Neuron (in vitro differentiated cells): ENCODE measurements around the gene DCAF11.

Source experiments
- H2AFZ ChIP-seq: one replicate; pipeline ENCODE4 v1.6.1; 2013; ENCODE audit warnings: low read depth, mild to moderate bottlenecking, inconsistent platforms, low read length, moderate library complexity
- H3K27me3 ChIP-seq: one replicate; pipeline ENCODE4 v1.6.1; 2013; ENCODE audit warnings: low read length; ENCODE audit not compliant: insufficient read depth
- H3K36me3 ChIP-seq: one replicate; pipeline ENCODE4 v1.6.1; 2013; ENCODE audit warnings: low read length; ENCODE audit not compliant: insufficient read depth
- H3K4me1 ChIP-seq: one replicate; pipeline ENCODE4 v1.6.1; 2013; ENCODE audit warnings: low read length; ENCODE audit not compliant: insufficient read depth
- H3K4me3 ChIP-seq: 2 replicates; pipeline ENCODE4 v1.5.1; 2013; ENCODE audit warnings: mild to moderate bottlenecking, low read length, moderate library complexity
- H3K9me3 ChIP-seq: one replicate; pipeline ENCODE4 v1.6.1; 2013; ENCODE audit warnings: low read length

The DCAF11 gene

DNA sequence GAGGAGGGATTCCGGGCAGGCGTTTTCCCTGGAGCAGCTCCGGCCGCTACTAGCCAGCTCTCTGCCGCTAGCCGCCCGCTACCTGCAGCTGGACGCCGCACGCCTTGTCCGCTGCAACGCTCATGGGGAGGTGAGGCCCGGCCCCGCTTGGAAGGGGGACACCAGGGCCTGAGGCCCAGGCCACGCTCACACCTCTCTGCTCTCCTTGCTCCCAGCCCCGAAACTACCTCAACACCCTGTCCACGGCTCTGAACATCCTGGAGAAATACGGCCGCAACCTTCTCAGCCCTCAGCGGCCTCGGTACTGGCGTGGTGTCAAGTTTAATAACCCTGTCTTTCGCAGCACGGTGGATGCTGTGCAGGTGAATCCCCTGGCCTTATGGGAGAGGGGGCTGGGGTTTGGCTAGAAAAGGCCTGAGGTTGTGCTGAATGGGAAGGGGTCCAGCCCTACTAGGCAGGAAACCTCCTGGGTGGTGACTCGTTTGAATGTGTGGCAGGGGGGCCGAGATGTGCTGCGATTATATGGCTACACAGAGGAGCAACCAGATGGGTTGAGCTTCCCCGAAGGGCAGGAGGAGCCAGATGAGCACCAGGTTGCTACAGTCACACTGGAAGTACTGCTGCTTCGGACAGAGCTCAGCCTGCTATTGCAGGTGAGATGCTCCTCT is 33.3 kb downstream of the DCAF11 start:
- H3K27me3 ChIP-seq = no peaks in the 10 kb centered on the region
- H2AFZ ChIP-seq = peak overlapping the region; percentile 56
- H3K9me3 ChIP-seq = no peaks in the 10 kb centered on the region
- peak overlapping the region; percentile 66 for H3K4me3 ChIP-seq
- peaks cover 22% of the 10 kb centered on the region for H3K4me1 ChIP-seq
- H3K36me3 ChIP-seq = peaks cover 55% of the 10 kb centered on the region

DNA sequence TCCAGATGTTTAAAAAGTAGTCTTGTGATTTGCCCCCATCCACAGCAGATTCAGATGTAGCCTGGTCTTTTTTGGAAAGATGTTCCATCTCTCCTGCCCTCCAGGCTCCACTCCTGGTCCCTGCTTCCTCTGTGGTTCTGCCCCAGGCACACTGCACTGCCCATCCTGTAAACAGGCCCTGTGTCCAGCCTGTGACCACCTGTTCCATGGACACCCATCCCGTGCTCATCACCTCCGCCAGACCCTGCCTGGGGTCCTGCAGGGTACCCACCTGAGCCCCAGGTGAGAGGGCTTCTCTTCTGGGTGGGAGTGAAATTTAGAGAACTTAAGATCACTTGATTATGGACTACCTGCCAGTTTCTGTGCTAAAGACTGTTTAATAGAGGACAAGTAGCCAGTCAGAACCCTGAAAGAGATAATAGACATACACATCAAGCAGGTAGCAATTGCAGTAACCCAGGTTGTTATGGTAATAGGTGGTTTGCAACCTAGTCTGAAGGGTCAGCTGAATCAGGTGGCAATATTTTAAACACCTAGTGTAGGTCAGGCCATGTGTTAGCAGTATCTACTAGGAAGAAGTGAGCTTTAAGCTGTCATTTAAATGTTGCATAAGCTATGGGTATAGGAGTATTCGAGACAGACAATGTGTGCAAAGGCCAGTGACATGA is 34.9 kb downstream of the DCAF11 start:
- H3K36me3 ChIP-seq = peaks cover 46% of the 10 kb centered on the region
- no peaks in the 10 kb centered on the region for H3K27me3 ChIP-seq
- H2AFZ ChIP-seq = no peak overlapping the region
- no peaks in the 10 kb centered on the region for H3K9me3 ChIP-seq
- no peak overlapping the region for H3K4me3 ChIP-seq
- H3K4me1 ChIP-seq = peaks cover 22% of the 10 kb centered on the region

DNA sequence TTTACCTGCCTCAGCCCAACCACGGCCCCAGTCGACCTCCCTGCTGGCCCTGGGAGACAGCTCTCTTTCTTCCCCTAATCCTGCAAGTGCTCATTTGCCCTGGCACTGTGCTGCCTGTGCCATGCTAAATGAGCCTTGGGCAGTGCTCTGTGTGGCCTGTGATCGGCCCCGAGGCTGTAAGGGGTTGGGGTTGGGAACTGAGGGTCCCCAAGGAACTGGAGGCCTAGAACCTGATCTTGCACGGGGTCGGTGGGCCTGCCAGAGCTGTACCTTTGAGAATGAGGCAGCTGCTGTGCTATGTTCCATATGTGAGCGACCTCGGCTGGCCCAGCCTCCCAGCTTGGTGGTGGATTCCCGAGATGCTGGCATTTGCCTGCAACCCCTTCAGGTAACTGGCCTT is 35.5 kb downstream of the DCAF11 start:
- no peaks in the 10 kb centered on the region for H3K27me3 ChIP-seq
- no peak overlapping the region for H2AFZ ChIP-seq
- peaks cover 22% of the 10 kb centered on the region for H3K4me1 ChIP-seq
- H3K4me3 ChIP-seq = no peak overlapping the region
- H3K9me3 ChIP-seq = no peaks in the 10 kb centered on the region
- peaks cover 48% of the 10 kb centered on the region for H3K36me3 ChIP-seq

DNA sequence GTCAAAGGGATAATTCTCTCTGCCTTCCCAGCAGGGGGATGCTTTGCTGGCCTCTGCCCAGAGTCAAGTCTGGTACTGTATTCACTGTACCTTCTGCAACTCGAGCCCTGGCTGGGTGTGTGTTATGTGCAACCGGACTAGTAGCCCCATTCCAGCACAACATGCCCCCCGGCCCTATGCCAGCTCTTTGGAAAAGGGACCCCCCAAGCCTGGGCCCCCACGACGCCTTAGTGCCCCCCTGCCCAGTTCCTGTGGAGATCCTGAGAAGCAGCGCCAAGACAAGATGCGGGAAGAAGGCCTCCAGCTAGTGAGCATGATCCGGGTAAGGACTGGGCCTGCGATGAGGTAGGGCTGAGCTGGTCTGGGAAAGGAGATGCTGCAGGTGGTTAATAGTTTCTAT is 36.0 kb downstream of the DCAF11 start:
- peaks cover 19% of the 10 kb centered on the region for H3K4me1 ChIP-seq
- no peaks in the 10 kb centered on the region for H3K9me3 ChIP-seq
- no peaks in the 10 kb centered on the region for H3K27me3 ChIP-seq
- H3K36me3 ChIP-seq = peaks cover 53% of the 10 kb centered on the region
- no peak overlapping the region for H3K4me3 ChIP-seq
- H2AFZ ChIP-seq = no peak overlapping the region

DNA sequence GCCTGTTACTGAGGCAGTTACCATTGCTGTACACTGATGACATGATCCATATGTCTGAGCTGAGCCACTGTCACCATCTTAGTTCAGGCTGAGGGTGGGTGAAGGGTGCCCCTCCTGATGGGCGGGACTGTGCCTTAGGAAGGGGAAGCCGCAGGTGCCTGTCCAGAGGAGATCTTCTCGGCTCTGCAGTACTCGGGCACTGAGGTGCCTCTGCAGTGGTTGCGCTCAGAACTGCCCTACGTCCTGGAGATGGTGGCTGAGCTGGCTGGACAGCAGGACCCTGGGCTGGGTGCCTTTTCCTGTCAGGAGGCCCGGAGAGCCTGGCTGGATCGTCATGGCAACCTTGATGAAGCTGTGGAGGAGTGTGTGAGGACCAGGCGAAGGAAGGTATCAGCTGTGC is 36.4 kb downstream of the DCAF11 start:
- Histone ChIP-seq H3K9me3 (no peaks in the 10 kb centered on the region), H3K4me1 (peaks cover 15% of the 10 kb centered on the region), H3K36me3 (peaks cover 57% of the 10 kb centered on the region)

DNA sequence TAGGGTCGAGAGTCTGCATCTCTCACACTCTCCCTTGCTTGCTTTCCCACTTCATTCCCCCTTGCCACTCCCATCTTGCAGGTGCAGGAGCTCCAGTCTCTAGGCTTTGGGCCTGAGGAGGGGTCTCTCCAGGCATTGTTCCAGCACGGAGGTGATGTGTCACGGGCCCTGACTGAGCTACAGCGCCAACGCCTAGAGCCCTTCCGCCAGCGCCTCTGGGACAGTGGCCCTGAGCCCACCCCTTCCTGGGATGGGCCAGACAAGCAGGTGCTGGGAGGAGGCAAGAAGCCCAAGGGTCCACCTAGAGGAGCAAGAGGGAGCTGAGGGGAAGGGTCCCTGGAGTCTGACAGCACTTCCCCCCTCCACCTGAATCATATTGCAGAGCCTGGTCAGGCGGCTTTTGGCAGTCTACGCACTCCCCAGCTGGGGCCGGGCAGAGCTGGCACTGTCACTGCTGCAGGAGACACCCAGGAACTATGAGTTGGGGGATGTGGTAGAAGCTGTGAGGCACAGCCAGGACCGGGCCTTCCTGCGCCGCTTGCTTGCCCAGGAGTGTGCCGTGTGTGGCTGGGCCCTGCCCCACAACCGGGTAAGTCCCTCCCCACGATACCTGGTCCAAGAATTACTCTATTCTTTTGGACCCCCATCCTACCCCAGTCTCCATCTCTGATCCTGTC is 37.0 kb downstream of the DCAF11 start:
- Histone ChIP-seq H2AFZ (no peak overlapping the region), H3K36me3 (peaks cover 61% of the 10 kb centered on the region), H3K27me3 (no peaks in the 10 kb centered on the region), H3K9me3 (no peaks in the 10 kb centered on the region), H3K4me3 (no peak overlapping the region), H3K4me1 (peaks cover 11% of the 10 kb centered on the region)

More for the DNA sequence above, 36.4 kb downstream of the DCAF11 start:
- H3K27me3 ChIP-seq = no peaks in the 10 kb centered on the region
- H3K4me3 ChIP-seq = no peak overlapping the region
- H2AFZ ChIP-seq = no peak overlapping the region

DNA sequence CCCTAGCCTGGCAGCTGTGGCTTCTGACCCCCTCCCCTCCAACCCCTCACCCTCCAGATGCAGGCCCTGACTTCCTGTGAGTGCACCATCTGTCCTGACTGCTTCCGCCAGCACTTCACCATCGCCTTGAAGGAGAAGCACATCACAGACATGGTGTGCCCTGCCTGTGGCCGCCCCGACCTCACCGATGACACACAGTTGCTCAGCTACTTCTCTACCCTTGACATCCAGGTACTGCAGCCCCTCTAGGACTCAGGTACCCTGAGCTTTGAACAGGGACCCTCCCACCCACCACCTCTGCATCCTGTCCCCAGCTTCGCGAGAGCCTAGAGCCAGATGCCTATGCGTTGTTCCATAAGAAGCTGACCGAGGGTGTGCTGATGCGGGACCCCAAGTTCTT is 40.5 kb downstream of the DCAF11 start:
- Histone ChIP-seq H3K9me3 (no peaks in the 10 kb centered on the region), H3K36me3 (peaks cover 71% of the 10 kb centered on the region), H2AFZ (no peak overlapping the region), H3K4me3 (no peak overlapping the region), H3K27me3 (no peaks in the 10 kb centered on the region), H3K4me1 (no peaks in the 10 kb centered on the region)

DNA sequence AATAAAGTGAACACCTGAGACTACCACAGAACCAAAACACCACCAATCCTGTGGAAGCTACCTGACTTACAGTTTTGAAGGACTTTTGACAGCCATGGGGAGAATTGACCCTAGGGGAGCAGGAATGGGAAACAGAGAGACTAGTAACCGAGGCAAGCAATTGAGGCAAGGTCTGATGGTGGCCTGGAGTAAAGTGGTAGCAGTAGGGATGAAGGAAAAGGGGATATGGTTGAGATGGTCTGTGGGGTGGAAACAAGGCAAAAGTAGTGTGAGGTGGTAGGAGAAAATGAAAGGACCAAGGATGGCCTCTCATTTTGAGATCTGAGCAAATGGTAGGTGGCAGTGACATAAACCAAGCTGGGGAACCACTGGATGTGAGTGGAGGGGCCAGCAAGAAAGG is 42.3 kb downstream of the DCAF11 start:
- no peaks in the 10 kb centered on the region for H3K9me3 ChIP-seq
- no peak overlapping the region for H2AFZ ChIP-seq
- peaks cover 14% of the 10 kb centered on the region for H3K4me1 ChIP-seq
- peaks cover 62% of the 10 kb centered on the region for H3K36me3 ChIP-seq
- no peak overlapping the region for H3K4me3 ChIP-seq
- no peaks in the 10 kb centered on the region for H3K27me3 ChIP-seq

DNA sequence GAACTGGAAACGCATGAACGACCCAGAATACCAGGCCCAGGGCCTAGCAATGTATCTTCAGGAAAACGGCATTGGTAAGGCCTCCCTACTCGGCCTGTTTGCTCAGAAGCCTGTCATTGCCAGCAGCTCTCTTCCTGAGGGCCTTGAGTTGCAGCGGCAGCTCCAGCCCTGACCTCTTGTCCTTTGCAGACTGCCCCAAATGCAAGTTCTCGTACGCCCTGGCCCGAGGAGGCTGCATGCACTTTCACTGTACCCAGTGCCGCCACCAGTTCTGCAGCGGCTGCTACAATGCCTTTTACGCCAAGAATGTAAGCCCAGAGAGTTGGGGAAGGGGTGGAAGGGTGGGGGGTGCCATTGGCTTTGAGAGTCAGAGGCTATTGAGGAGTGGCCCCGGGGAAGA is 42.8 kb downstream of the DCAF11 start:
- Histone ChIP-seq H3K36me3 (peaks cover 57% of the 10 kb centered on the region), H3K4me3 (no peak overlapping the region), H3K27me3 (no peaks in the 10 kb centered on the region), H2AFZ (no peak overlapping the region), H3K4me1 (peaks cover 19% of the 10 kb centered on the region), H3K9me3 (no peaks in the 10 kb centered on the region)

DNA sequence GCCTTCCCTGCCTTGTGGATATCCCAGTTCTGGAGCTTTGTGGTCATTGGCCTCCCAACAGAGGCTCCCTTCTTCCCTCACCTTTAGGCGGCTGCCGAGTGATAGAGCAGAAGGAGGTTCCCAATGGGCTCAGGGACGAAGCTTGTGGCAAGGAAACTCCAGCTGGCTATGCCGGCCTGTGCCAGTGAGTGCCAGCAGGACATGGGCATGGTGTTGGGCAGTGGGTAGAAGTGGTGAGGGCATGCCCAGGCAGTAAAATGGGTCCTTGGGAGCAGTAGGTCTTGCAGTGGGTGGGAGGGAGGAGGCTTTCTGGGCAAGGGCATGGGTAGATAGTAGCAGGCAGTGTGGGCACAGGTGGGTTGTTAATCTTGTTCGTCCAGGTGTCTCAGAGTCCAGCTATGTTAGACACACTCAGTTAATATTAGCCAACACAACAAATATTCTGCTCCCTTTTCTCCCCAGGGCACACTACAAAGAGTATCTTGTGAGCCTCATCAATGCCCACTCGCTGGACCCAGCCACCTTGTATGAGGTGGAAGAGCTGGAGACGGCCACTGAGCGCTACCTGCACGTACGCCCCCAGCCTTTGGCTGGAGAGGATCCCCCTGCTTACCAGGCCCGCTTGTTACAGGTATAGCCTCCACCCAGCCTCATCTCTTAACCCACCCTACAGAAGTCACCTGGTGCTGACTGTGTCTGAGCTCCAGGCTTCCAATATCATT is 45.4 kb downstream of the DCAF11 start:
- H3K27me3 ChIP-seq = no peaks in the 10 kb centered on the region
- peaks cover 64% of the 10 kb centered on the region for H3K36me3 ChIP-seq
- H3K9me3 ChIP-seq = no peaks in the 10 kb centered on the region
- H2AFZ ChIP-seq = no peak overlapping the region
- peaks cover 19% of the 10 kb centered on the region for H3K4me1 ChIP-seq
- no peak overlapping the region for H3K4me3 ChIP-seq

DNA sequence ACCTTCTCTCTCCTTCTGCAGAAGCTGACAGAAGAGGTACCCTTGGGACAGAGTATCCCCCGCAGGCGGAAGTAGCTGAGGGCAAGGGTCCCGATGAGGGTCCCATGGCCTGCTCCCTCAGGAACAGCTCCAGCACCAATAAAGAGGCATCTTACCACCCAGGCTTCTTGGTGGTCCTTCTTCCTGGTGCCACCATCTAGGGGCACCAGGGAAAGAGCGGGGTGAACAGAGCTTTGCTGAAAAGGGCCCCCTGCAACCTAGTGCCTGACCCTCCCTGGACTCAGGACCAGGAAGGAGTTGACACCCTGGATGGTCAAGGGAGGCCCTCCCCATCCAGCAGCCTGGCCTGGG is 45.9 kb downstream of the DCAF11 start:
- Histone ChIP-seq H3K36me3 (peaks cover 64% of the 10 kb centered on the region), H3K27me3 (no peaks in the 10 kb centered on the region), H3K4me1 (peaks cover 19% of the 10 kb centered on the region), H3K4me3 (no peak overlapping the region), H2AFZ (no peak overlapping the region), H3K9me3 (no peaks in the 10 kb centered on the region)

DNA sequence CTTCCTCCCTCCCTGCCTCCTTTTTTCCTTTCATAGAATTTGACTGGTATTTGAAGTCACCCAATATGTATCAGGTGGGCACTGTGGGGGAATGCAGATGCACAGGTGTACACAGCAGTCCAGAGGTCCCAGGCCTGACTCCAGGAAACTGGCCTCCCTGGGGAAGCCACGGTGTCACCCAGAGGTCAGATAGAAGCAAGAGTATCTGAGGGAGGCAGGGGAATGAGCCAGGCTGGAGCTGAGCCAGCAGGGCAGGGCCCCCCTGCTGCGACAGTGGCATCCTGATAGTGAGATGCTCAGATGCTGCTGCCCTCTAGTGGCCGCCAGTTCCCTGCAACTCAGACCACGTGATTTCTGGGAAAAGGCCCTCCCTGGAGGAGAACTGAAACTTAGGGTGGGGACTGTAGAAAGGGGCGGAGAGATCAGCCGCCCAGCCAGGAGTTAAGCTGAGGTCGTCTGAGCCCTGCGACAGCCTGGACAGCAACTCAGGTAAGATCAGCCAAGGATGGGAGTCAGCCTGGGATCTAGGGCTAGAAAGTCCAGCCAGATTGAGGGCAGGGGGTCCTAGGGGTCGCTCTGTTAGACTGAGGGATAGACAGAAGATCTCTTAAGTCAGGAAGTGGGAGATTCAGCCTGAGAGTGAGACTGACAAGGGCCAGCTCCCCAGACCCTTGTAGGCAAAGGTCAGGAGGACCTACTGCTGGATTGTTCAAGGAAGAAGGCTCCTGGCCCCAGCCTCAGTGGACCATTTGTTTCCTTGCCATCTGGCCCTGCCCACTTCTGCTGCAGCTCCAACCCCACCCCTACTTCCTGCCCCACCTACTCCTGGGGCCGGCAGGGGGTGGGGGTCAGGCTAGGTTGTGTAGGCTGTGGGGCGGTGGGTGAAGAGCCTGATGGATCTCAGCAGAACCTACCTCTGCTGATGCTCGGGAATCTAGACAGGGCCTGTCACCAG is 46.5 kb downstream of the DCAF11 start, which contains the start of gene IRF9:
Gene IRF9 (plus strand): TSS at position 416 of the 955 bp plus-strand sequence. CDS start 880 bp downstream, outside the sequence.
- Histone ChIP-seq H2AFZ (no peak within 1 kb of the TSS), H3K4me3 (peak within 1 kb of the TSS; percentile 55), H3K4me1 (peaks cover 19% of the 10 kb centered on the region), H3K36me3 (peaks cover 64% of the 10 kb centered on the region), H3K9me3 (no peaks in the 10 kb centered on the region), H3K27me3 (no peaks in the 10 kb centered on the region)
